H1 (cell line): ENCODE data around the gene ANKRD53. TPM values are rescaled to one million over a fixed set of nuclear protein-coding genes. Genes with fewer than 3 reads are reported as not detected.
A peak's percentile ranks its signal among the peaks of the same experiment; 100 is the strongest.

ENCODE experiments used
- CTCF ChIA-PET: fragments of 300-600 bp; sonication (Branson Sonifier 250); formaldehyde crosslinking; loops from one replicate; lab custom pipeline; 2021; ENCODE audit not compliant: partially characterized antibody; lab: Charles Lee
- POLR2A ChIA-PET: fragments of 300-600 bp; sonication (Branson Sonifier 250); formaldehyde crosslinking; loops from one replicate; lab custom pipeline; 2021; ENCODE audit warnings: inconsistent platforms; ENCODE audit not compliant: partially characterized antibody; lab: Charles Lee
- DNase-seq, 2 experiments: peaks; one replicate each; pipeline versions ENCODE4 v3.0.0 to v3.0.0-alpha.2; 2010 to 2022; ENCODE audit warnings: low spot score in 2 of 2, low read depth in 1 of 2, mixed read lengths in 1 of 2
- FAIRE-seq: peaks from 2 replicates; lab custom pipeline; 2011; peaks lifted over from hg19 to GRCh38; lab: Jason Lieb, UNC
- H2AFZ ChIP-seq: 2 replicates; pipeline ENCODE4 v1.8.1; 2012; ENCODE audit warnings: low read length, inconsistent platforms
- H2AK5ac ChIP-seq: 2 replicates; pipeline ENCODE4 v1.6.1; 2013; ENCODE audit warnings: low read depth, low read length
- H2BK120ac ChIP-seq: replicated peaks from 2 replicates; pipeline ENCODE3; 2013; ENCODE audit warnings: low read depth, low read length, inconsistent platforms
- H2BK12ac ChIP-seq: 2 replicates; pipeline ENCODE4 v1.6.1; 2013; ENCODE audit warnings: low read depth, low read length
- H2BK15ac ChIP-seq: 2 replicates; pipeline ENCODE4 v1.6.1; 2013; ENCODE audit warnings: low read length
- H2BK20ac ChIP-seq: 2 replicates; pipeline ENCODE4 v1.6.1; 2013; ENCODE audit warnings: low read length
- H2BK5ac ChIP-seq: 2 replicates; pipeline ENCODE4 v1.6.1; 2013; ENCODE audit warnings: low read depth, low read length
- H3K14ac ChIP-seq: 2 replicates; pipeline ENCODE4 v1.6.1; 2013; ENCODE audit warnings: inconsistent platforms; ENCODE audit not compliant: insufficient read length
- H3K18ac ChIP-seq: 2 replicates; pipeline ENCODE4 v1.6.1; 2013; ENCODE audit warnings: low read length; ENCODE audit errors: extremely low read depth
- H3K23ac ChIP-seq: 2 replicates; pipeline ENCODE4 v1.6.1; 2013; ENCODE audit warnings: inconsistent platforms; ENCODE audit not compliant: insufficient read length
- H3K23me2 ChIP-seq: 2 replicates; pipeline ENCODE4 v1.6.1; 2013; ENCODE audit warnings: low read depth, low read length
- H3K27ac ChIP-seq: 2 replicates; pipeline ENCODE4 v1.6.1; 2011; ENCODE audit warnings: low read depth, low read length, inconsistent platforms
- H3K27me3 ChIP-seq, 4 experiments: replicated peaks in 1 of 4; 1 replicate in 1 of 4; 2 replicates in 3 of 4; pipeline versions ENCODE4 v1.6.1 to v1.8.1; 2011 to 2013; ENCODE audit warnings: low read length in 3 of 4, mild to moderate bottlenecking in 3 of 4, inconsistent platforms in 2 of 4, mixed read lengths in 2 of 4, moderate library complexity in 1 of 4; ENCODE audit not compliant: control insufficient read depth in 3 of 4, insufficient read depth in 3 of 4; ENCODE audit errors: extremely low read depth in 1 of 4
- H3K36me3 ChIP-seq, 4 experiments: 2 replicates each; pipeline versions ENCODE4 v1.6.1 to v1.8.1; 2011 to 2013; ENCODE audit warnings: mild to moderate bottlenecking in 4 of 4, low read length in 3 of 4, moderate library complexity in 2 of 4, control low read depth in 1 of 4, inconsistent platforms in 1 of 4; ENCODE audit not compliant: insufficient read depth in 4 of 4, control insufficient read depth in 2 of 4
- H3K4ac ChIP-seq: replicated peaks from 2 replicates; pipeline ENCODE3; 2013; ENCODE audit warnings: low read length, low read depth, mixed read lengths, inconsistent platforms; ENCODE audit not compliant: insufficient read length
- H3K4me1 ChIP-seq, 4 experiments: replicated peaks in 1 of 4; 1 replicate in 1 of 4; 2 replicates in 3 of 4; pipeline versions ENCODE4 v1.6.1 to v1.8.1; 2011 to 2013; ENCODE audit warnings: low read length in 3 of 4, inconsistent platforms in 2 of 4, mixed read lengths in 1 of 4; ENCODE audit not compliant: insufficient read depth in 4 of 4, control insufficient read depth in 3 of 4
- H3K4me2 ChIP-seq, 2 experiments: 2 replicates each; pipeline versions ENCODE4 v1.6.1 to v1.8.1; 2011 to 2013; ENCODE audit warnings: low read depth in 2 of 2, low read length in 2 of 2, control low read depth in 1 of 2, inconsistent platforms in 1 of 2, mild to moderate bottlenecking in 1 of 2; ENCODE audit not compliant: insufficient read depth in 1 of 2
- H3K4me3 ChIP-seq, 4 experiments: fragments of 200-600, 300-600 bp in 1 of 4; sonication (generic), shearing (Covaris generic), sonication (Bioruptor Twin) in 1 of 4; 2 replicates each; pipeline versions ENCODE4 v1.5.1 to v1.8.1; 2011 to 2016; ENCODE audit warnings: low read length in 4 of 4, low read depth in 3 of 4, control low read depth in 2 of 4, inconsistent platforms in 2 of 4, mild to moderate bottlenecking in 2 of 4, mixed read lengths in 1 of 4, moderate library complexity in 1 of 4; ENCODE audit not compliant: insufficient read depth in 2 of 4; ENCODE audit errors: extremely low read depth in 1 of 4
- H3K56ac ChIP-seq: replicated peaks from 2 replicates; pipeline ENCODE3; 2013; ENCODE audit warnings: low read depth, mild to moderate bottlenecking, mixed read lengths, low read length, inconsistent platforms; ENCODE audit not compliant: insufficient read length
- H3K79me1 ChIP-seq: 2 replicates; pipeline ENCODE4 v1.6.1; 2013; ENCODE audit warnings: low read depth, low read length, control low read depth
- H3K79me2 ChIP-seq, 2 experiments: 2 replicates each; pipeline versions ENCODE4 v1.6.1 to v1.8.1; 2012 to 2013; ENCODE audit warnings: low read length in 2 of 2, mild to moderate bottlenecking in 2 of 2, inconsistent platforms in 1 of 2; ENCODE audit not compliant: insufficient read depth in 2 of 2, control insufficient read depth in 1 of 2
- H3K9ac ChIP-seq, 4 experiments: replicated peaks in 1 of 4; 1 replicate in 1 of 4; 2 replicates in 3 of 4; pipeline versions ENCODE4 v1.6.1 to v1.8.1; 2011 to 2013; ENCODE audit warnings: low read depth in 3 of 4, low read length in 3 of 4, control low read depth in 2 of 4, mild to moderate bottlenecking in 2 of 4, moderate library complexity in 2 of 4, inconsistent platforms in 1 of 4; ENCODE audit errors: extremely low read depth in 1 of 4
- H3K9me3 ChIP-seq, 2 experiments: 2 replicates each; pipeline versions ENCODE4 v1.6.1 to v1.8.1; 2012 to 2013; ENCODE audit warnings: mild to moderate bottlenecking in 2 of 2, moderate library complexity in 2 of 2, control low read depth in 1 of 2, inconsistent platforms in 1 of 2, low read depth in 1 of 2, low read length in 1 of 2, mixed read lengths in 1 of 2; ENCODE audit not compliant: insufficient read depth in 2 of 2
- H4K20me1 ChIP-seq, 2 experiments: replicated peaks in 1 of 2; 2 replicates each; pipeline versions ENCODE3 to v1.8.1; 2011 to 2013; ENCODE audit warnings: inconsistent platforms in 2 of 2, low read length in 2 of 2, mild to moderate bottlenecking in 1 of 2; ENCODE audit not compliant: insufficient read depth in 2 of 2, control insufficient read depth in 1 of 2
- H4K5ac ChIP-seq: 2 replicates; pipeline ENCODE4 v1.6.1; 2013; ENCODE audit warnings: low read length, low read depth, mixed read lengths, inconsistent platforms; ENCODE audit not compliant: insufficient read length
- H4K8ac ChIP-seq: 2 replicates; pipeline ENCODE4 v1.8.0; 2013; ENCODE audit warnings: mild to moderate bottlenecking, moderate library complexity, low read length, inconsistent platforms; ENCODE audit not compliant: insufficient read depth; ENCODE audit errors: extremely low read depth
- H4K91ac ChIP-seq: replicated peaks from 2 replicates; pipeline ENCODE3; 2013; ENCODE audit warnings: low read length, mixed read lengths, inconsistent platforms; ENCODE audit not compliant: insufficient read length
- ATF2 ChIP-seq: IDR thresholded peaks from 2 replicates; pipeline ENCODE4 v1.6.1; 2012; ENCODE audit warnings: low read length, inconsistent platforms
- BCL11A ChIP-seq, 2 experiments: IDR thresholded peaks; one replicate each; pipeline ENCODE4 v1.6.1; 2011; ENCODE audit warnings: low read depth in 2 of 2, low read length in 2 of 2, mild to moderate bottlenecking in 2 of 2
- BRCA1 ChIP-seq: IDR thresholded peaks from 2 replicates; pipeline ENCODE4 v1.6.1; 2012; ENCODE audit warnings: low read depth, low read length, improper control_type of control experiment
- CTBP2 ChIP-seq: IDR thresholded peaks from 2 replicates; pipeline ENCODE4 v1.7.0; 2011; ENCODE audit warnings: borderline replicate concordance, mild to moderate bottlenecking, moderate library complexity, mixed read lengths, low read length; ENCODE audit not compliant: insufficient read depth, insufficient read length
- FOSL1 ChIP-seq: IDR thresholded peaks from 2 replicates; pipeline ENCODE4 v1.6.1; 2011; ENCODE audit warnings: mild to moderate bottlenecking, low read depth, low read length, moderate library complexity; ENCODE audit not compliant: insufficient read depth
- KDM1A ChIP-seq: fragments of 200-600, 300-600 bp; sonication (generic); IDR thresholded peaks from 2 replicates; pipeline ENCODE4 v1.7.1; 2016; ENCODE audit warnings: mild to moderate bottlenecking, low read length, borderline replicate concordance
- MAX ChIP-seq: IDR thresholded peaks from 2 replicates; pipeline ENCODE4 v1.6.1; 2012; ENCODE audit warnings: inconsistent platforms
- NANOG ChIP-seq: IDR thresholded peaks from 2 replicates; pipeline ENCODE4 v1.6.1; 2011; ENCODE audit warnings: low read length, low read depth, mild to moderate bottlenecking, inconsistent platforms; ENCODE audit not compliant: insufficient read depth, poor library complexity, severe bottlenecking
- RNF2 ChIP-seq: fragments of 200-900, 300-1000 bp; sonication (generic); IDR thresholded peaks from 2 replicates; pipeline ENCODE4 v1.7.1; 2016; ENCODE audit warnings: borderline replicate concordance, low read depth, mild to moderate bottlenecking, antibody characterized with exemption, low read length; ENCODE audit not compliant: poor library complexity, severe bottlenecking; ENCODE audit errors: missing control alignments
- SIRT6 ChIP-seq: IDR thresholded peaks from one replicate; pipeline ENCODE4 v1.7.1; 2012; ENCODE audit warnings: low read length, inconsistent platforms
- WGBS, 2 experiments: shearing (Covaris generic) in 1 of 2; methylation state at CpG; one replicate each; pipeline versions ENCODE4 v1.1.6 to v1.1.7; 2013 to 2015; ENCODE audit warnings: low lambda C conversion rate in 2 of 2, mixed read lengths in 2 of 2, inconsistent platforms in 1 of 2, low coverage in 1 of 2, missing lambda C conversion rate in 1 of 2; ENCODE audit not compliant: insufficient replicate concordance in 2 of 2, insufficient coverage in 1 of 2, insufficient read length in 1 of 2; ENCODE audit errors: extremely low coverage in 1 of 2, missing lambda C conversion rate in 1 of 2; 5-methylcytosine and 5-hydroxymethylcytosine counted together
- polyA plus RNA-seq, 7 experiments: library from polyadenylated mRNA; depleted of rRNA in 3 of 7; stranded (reverse) in 5 of 7; unstranded in 2 of 7; fragments of >200 nt in 5 of 7; fragments of 200-250 nt in 2 of 7; gene quantifications; 1 replicate in 5 of 7; 2 replicates in 1 of 7; 4 replicates in 1 of 7; pipeline versions ENCODE4 v1.2.1 to v1.2.3, GENCODE V29; 2011 to 2013; ENCODE audit warnings: missing spikeins in 2 of 7, mixed read lengths in 2 of 7
- total RNA-seq: library from RNA; stranded (reverse); fragmentation: NEBNext Ultra II Directional; extraction: Animal tissue kit (Norgen Biotek cat#: 25700); gene quantifications from 2 replicates; pipeline ENCODE4 v1.2.1, GENCODE V29; 2021

The ANKRD53 gene
- total and polyA plus RNA-seq, 2 of the 8 experiments (the other 6 are each of a cell fraction or from before 2014, with no cell fraction given) = 0.39 to 0.70 TPM

DNA sequence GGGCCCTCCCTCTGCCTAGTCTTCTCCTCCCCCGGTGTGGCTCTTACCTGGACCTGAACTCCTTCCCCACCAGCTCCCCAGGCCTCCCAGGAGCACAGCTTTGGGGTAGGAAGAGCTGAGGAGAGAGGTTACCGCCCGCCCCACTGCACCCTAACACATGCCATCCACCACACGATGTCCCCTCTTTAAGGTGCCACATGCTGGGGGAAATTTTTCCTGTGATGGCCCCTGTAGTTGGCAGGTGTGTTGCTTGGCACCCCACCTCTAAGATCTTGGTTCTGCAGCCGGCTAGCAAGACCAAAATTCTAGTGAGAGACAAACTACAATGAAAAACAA, 23.1 kb downstream of the ANKRD53 start:
- WGBS, 2 experiments = 84% methylated on average over 5 of the region's 5 CpGs; no CpG with 5 or more reads in 1 of the 2 experiments
- Histone ChIP-seq H3K27ac (no peak overlapping the region), H4K20me1 (no peaks in the 10 kb centered on the region), H3K4ac (no peak overlapping the region), H2AK5ac (no peak overlapping the region), H3K27me3 (peaks cover 0 to 7% (median 0%) of the 10 kb centered on the region in 4 experiments; a peak in 4 of 7 replicates), H2BK120ac (no peak overlapping the region), H2BK20ac (0 out of 2 replicates have a peak overlapping the region, but pooled peaks have one; percentile 55), H2AFZ (peak overlapping the region; percentile 25; the same call in 1 of the 2 replicates), H3K36me3 (no peaks in the 10 kb centered on the region), H3K56ac (no peak overlapping the region), H3K9ac (no peak overlapping the region), H3K4me2 (peak overlapping the region; percentile 17 to 67; a peak in 1 of 4 replicates), H4K8ac (0 out of 2 replicates have a peak overlapping the region, but pooled peaks have one; percentile 26), H2BK12ac (peak overlapping the region; percentile 96), H3K79me1 (no peaks in the 10 kb centered on the region), H3K79me2 (no peaks in the 10 kb centered on the region), H3K14ac (no peak overlapping the region), H3K18ac (peak overlapping the region; percentile 83), H3K9me3 (no peaks in the 10 kb centered on the region), H2BK15ac (peak overlapping the region; percentile 50; the same call in 1 of the 2 replicates), H3K4me1 (peaks cover 3 to 11% (median 7%) of the 10 kb centered on the region in 4 experiments; a peak in 5 of 7 replicates), H2BK5ac (peak overlapping the region; percentile 69; the same call in 1 of the 2 replicates), H3K23ac (no peak overlapping the region), H4K5ac (no peak overlapping the region), H4K91ac (peak overlapping the region; percentile 81), H3K23me2 (no peaks in the 10 kb centered on the region; the same call in 1 of the 2 replicates), H3K4me3 (no peak overlapping the region; a peak in 2 of 8 replicates)
- ChIA-PET CTCF (interaction anchor here (0.5 to 3.4 kb wide), 33 partner anchors 9 to 945 kb away, joined by 3 to 19 read pairs (median 4); partner anchors contain the start of gene ANKRD53), POLR2A (interaction anchor here (1.7 to 2.1 kb wide), 2 partner anchors 17 to 67 kb away, joined by 5 to 7 read pairs; partner anchors contain the start of gene NAGK)
- DNase-seq (no peak), FAIRE-seq (no peak)
- no peak for TF ChIP-seq NANOG
- no peak for TF ChIP-seq FOSL1
- TF ChIP-seq KDM1A = no peak
- peak; percentile 61; the same call in 1 of the 2 replicates for TF ChIP-seq MAX
- no peak for TF ChIP-seq BCL11A (IDR thresholded peaks at IDR 0.05; ENCODE audit: low read depth in 2 of 2, low read length in 2 of 2)
- no peak for TF ChIP-seq BRCA1
- no peak for TF ChIP-seq CTBP2
- no peak for TF ChIP-seq ATF2
- TF ChIP-seq RNF2 = no peak
- no peak for TF ChIP-seq SIRT6
